CD14-positive monocyte (primary cell): ENCODE data around the gene FOXC1. TPM values are rescaled to one million over a fixed set of nuclear protein-coding genes. Genes with fewer than 3 reads are reported as not detected.
A peak's percentile ranks its signal among the peaks of the same experiment; 100 is the strongest.

Source experiments
- DNase-seq, 3 donors: peaks; one replicate each; pipeline ENCODE4 v3.0.0-alpha.2; 2011 to 2022
- H2AFZ ChIP-seq: 2 replicates; pipeline ENCODE4 v1.6.0; 2012; ENCODE audit warnings: mild to moderate bottlenecking, low read depth, low read length, inconsistent platforms; ENCODE audit not compliant: insufficient read depth, poor library complexity, severe bottlenecking
- H3K27ac ChIP-seq, 2 donors: 1 replicate in 1 of 2; 2 replicates in 1 of 2; pipeline ENCODE4 v1.5.1; 2012 to 2013; ENCODE audit warnings: low read length in 2 of 2, control low read depth in 1 of 2, inconsistent platforms in 1 of 2, low read depth in 1 of 2, mild to moderate bottlenecking in 1 of 2
- H3K27me3 ChIP-seq, 2 donors: one replicate each; pipeline versions ENCODE4 v1.6.0 to v1.6.1; 2011 to 2013; ENCODE audit warnings: low read length in 2 of 2; ENCODE audit not compliant: control insufficient read depth in 2 of 2, insufficient read depth in 2 of 2
- H3K36me3 ChIP-seq, 2 donors: replicated peaks in 1 of 2; 1 replicate in 1 of 2; 2 replicates in 1 of 2; pipeline versions ENCODE4 v1.5.1 to v1.6.1; 2012 to 2013; ENCODE audit warnings: low read length in 2 of 2, control low read depth in 1 of 2, inconsistent platforms in 1 of 2, mild to moderate bottlenecking in 1 of 2; ENCODE audit not compliant: insufficient read depth in 2 of 2, control insufficient read depth in 1 of 2
- H3K4me1 ChIP-seq, 2 donors: 1 replicate in 1 of 2; 2 replicates in 1 of 2; pipeline versions ENCODE4 v1.5.1 to v1.6.1; 2012 to 2013; ENCODE audit warnings: low read length in 2 of 2, control low read depth in 1 of 2, inconsistent platforms in 1 of 2, mild to moderate bottlenecking in 1 of 2, moderate library complexity in 1 of 2; ENCODE audit not compliant: insufficient read depth in 2 of 2, control insufficient read depth in 1 of 2
- H3K4me2 ChIP-seq: replicated peaks from 2 replicates; pipeline ENCODE3; 2012; ENCODE audit warnings: low read length, moderate library complexity, mild to moderate bottlenecking; ENCODE audit not compliant: poor library complexity, severe bottlenecking; ENCODE audit errors: extremely low read depth
- H3K4me3 ChIP-seq, 3 experiments: fragments of 200-600 bp in 1 of 3; sonication (generic) in 1 of 3; replicated peaks in 1 of 3; 1 replicate in 2 of 3; 2 replicates in 1 of 3; pipeline ENCODE4 v1.5.1; 2011 to 2013; ENCODE audit warnings: low read length in 3 of 3, mild to moderate bottlenecking in 3 of 3, control low read depth in 2 of 3, low read depth in 2 of 3, inconsistent platforms in 1 of 3, moderate library complexity in 1 of 3
- H3K79me2 ChIP-seq: 2 replicates; pipeline ENCODE4 v1.6.0; 2012; ENCODE audit warnings: mild to moderate bottlenecking, control low read depth, inconsistent platforms, low read length, moderate library complexity; ENCODE audit not compliant: insufficient read depth
- H3K9ac ChIP-seq: 2 replicates; pipeline ENCODE4 v1.6.0; 2017; ENCODE audit warnings: low read length, mild to moderate bottlenecking; ENCODE audit not compliant: insufficient read depth, poor library complexity, severe bottlenecking
- H3K9me3 ChIP-seq, 2 donors: replicated peaks in 1 of 2; 1 replicate in 1 of 2; 2 replicates in 1 of 2; pipeline versions ENCODE4 v1.5.1 to v1.6.1; 2012 to 2013; ENCODE audit warnings: low read length in 2 of 2, control low read depth in 1 of 2; ENCODE audit not compliant: control insufficient read depth in 1 of 2, insufficient read depth in 1 of 2
- H4K20me1 ChIP-seq: 2 replicates; pipeline ENCODE4 v1.6.0; 2012; ENCODE audit warnings: mild to moderate bottlenecking, low read length, control low read depth, moderate library complexity; ENCODE audit not compliant: insufficient read depth
- H3K27ac Mint-ChIP-seq, 7 donors: one replicate each; pipeline ENCODE4 v1.8.0; 2020; ENCODE audit warnings: mild to moderate bottlenecking in 7 of 7, mixed read lengths in 7 of 7, moderate library complexity in 6 of 7, inconsistent platforms in 2 of 7
- H3K27me3 Mint-ChIP-seq, 3 donors: one replicate each; pipeline ENCODE4 v1.8.0; 2021 to 2022; ENCODE audit warnings: low read depth in 3 of 3, mild to moderate bottlenecking in 3 of 3, mixed read lengths in 3 of 3, moderate library complexity in 3 of 3, inconsistent platforms in 1 of 3
- H3K36me3 Mint-ChIP-seq, 2 donors: one replicate each; pipeline ENCODE4 v1.8.0; 2020; ENCODE audit warnings: mixed read lengths in 2 of 2, inconsistent platforms in 1 of 2, mild to moderate bottlenecking in 1 of 2
- H3K4me1 Mint-ChIP-seq: one replicate; pipeline ENCODE4 v1.8.0; 2020; ENCODE audit warnings: mild to moderate bottlenecking, mixed read lengths
- H3K4me3 Mint-ChIP-seq, 2 donors: one replicate each; pipeline ENCODE4 v1.8.0; 2020; ENCODE audit warnings: mild to moderate bottlenecking in 2 of 2, mixed read lengths in 2 of 2, moderate library complexity in 1 of 2
- H3K9me3 Mint-ChIP-seq, 7 donors: one replicate each; pipeline ENCODE4 v1.8.0; 2020 to 2022; ENCODE audit warnings: mixed read lengths in 7 of 7, mild to moderate bottlenecking in 6 of 7, moderate library complexity in 6 of 7, inconsistent platforms in 2 of 7
- CTCF ChIP-seq: fragments of 200-600 bp; IDR thresholded peaks from one replicate; pipeline ENCODE4 v1.8.0; 2022; ENCODE audit warnings: antibody characterized with exemption, mild to moderate bottlenecking
- WGBS: methylation state at CpG from one replicate; pipeline ENCODE4 v1.1.5; 2013; ENCODE audit warnings: missing lambda C conversion rate; ENCODE audit not compliant: insufficient coverage; 5-methylcytosine and 5-hydroxymethylcytosine counted together
- intact Hi-C, 2 donors: fragments of 100-400 bp; cut with micrococcal nuclease; formaldehyde crosslinking; loops; one replicate each; pipeline versions ENCODE4 v1.15.0 to v1.15.1; 2023
- polyA plus RNA-seq, 3 donors: library from polyadenylated mRNA; depleted of rRNA in 1 of 3; unstranded in 2 of 3; stranded (reverse) in 1 of 3; fragments of 300-500 nt in 2 of 3; fragments of >200 nt in 1 of 3; fragmentation: Illumina TruSeq in 2 of 3; gene quantifications; 1 replicate in 2 of 3; 2 replicates in 1 of 3; pipeline ENCODE4 v1.2.3, GENCODE V29; 2012 to 2021

The FOXC1 gene
- polyA plus RNA-seq, 3 donors: 0.36 TPM; not detected in 2

- WGBS: 70% methylated on average over 15 of the region's 15 CpGs
- intact Hi-C loops: loop anchor here (2.0 to 5.0 kb wide), 7 partner anchors 499 to 1094 kb away; no protein-coding TSS in a partner anchor
- DNase-seq: no peak
- Mint-ChIP-seq H3K9me3 (peaks cover 0 to 29% (median 11%) of the 10 kb centered on the region in 7 donors), H3K27ac (peak overlapping the region in 1 of 7 donors; percentile 64), H3K36me3 (peaks cover 6 to 14% of the 10 kb centered on the region in 2 donors), H3K4me1 (peaks cover 34% of the 10 kb centered on the region), H3K4me3 (peak overlapping the region in 1 of 2 donors; percentile 79), H3K27me3 (peaks cover 85 to 99% (median 86%) of the 10 kb centered on the region in 3 donors)
- Histone ChIP-seq H3K4me2 (no peak overlapping the region), H3K27ac (no peak overlapping the region), H3K79me2 (no peaks in the 10 kb centered on the region), H3K4me1 (peaks cover 32 to 37% of the 10 kb centered on the region in 2 donors), H3K36me3 (no peaks in the 10 kb centered on the region), H4K20me1 (no peaks in the 10 kb centered on the region), H2AFZ (no peak overlapping the region), H3K4me3 (no peak overlapping the region), H3K9me3 (peaks cover 4 to 40% of the 10 kb centered on the region in 2 donors), H3K9ac (no peak overlapping the region), H3K27me3 (peaks cover 80 to 97% of the 10 kb centered on the region in 2 donors)
- no peak for TF ChIP-seq CTCF
These were observed 6.0 kb upstream of the FOXC1 start for GRCh38 chr6:1603708-1604107.

- peak; percentile 99 for TF ChIP-seq CTCF
- Mint-ChIP-seq H3K27me3 (peaks cover 84 to 99% (median 84%) of the 10 kb centered on the region in 3 donors), H3K36me3 (peaks cover 7 to 15% of the 10 kb centered on the region in 2 donors), H3K9me3 (peaks cover 0 to 34% (median 13%) of the 10 kb centered on the region in 7 donors), H3K4me3 (peak overlapping the region in 1 of 2 donors; percentile 79), H3K4me1 (peaks cover 38% of the 10 kb centered on the region), H3K27ac (no peak overlapping the region)
- Histone ChIP-seq H2AFZ (peak overlapping the region; percentile 50), H3K79me2 (no peaks in the 10 kb centered on the region), H3K9ac (peak overlapping the region; percentile 8), H4K20me1 (no peaks in the 10 kb centered on the region), H3K9me3 (peaks cover 4 to 40% of the 10 kb centered on the region in 2 donors), H3K4me1 (peaks cover 38 to 44% of the 10 kb centered on the region in 2 donors), H3K4me2 (peak overlapping the region; percentile 72), H3K27ac (no peak overlapping the region), H3K4me3 (peak overlapping the region in 2 of 3 experiments; percentile 13 to 66), H3K36me3 (no peaks in the 10 kb centered on the region), H3K27me3 (peaks cover 85 to 98% of the 10 kb centered on the region in 2 donors)
- under 1% methylated on average over 79 of the region's 85 CpGs for WGBS
- peak in 2 of 3 donors; percentile 55 to 64 for DNase-seq
- intact Hi-C loops: loop anchor here (2.0 to 5.0 kb wide), 8 partner anchors 498 to 1093 kb away; no protein-coding TSS in a partner anchor
These were observed 5.3 kb upstream of the FOXC1 start for GRCh38 chr6:1604158-1605003.
